HUDEP-2 (cell line): Measurements from ENCODE around the gene TLK2.
"Not testable (repeated sequence)": the region's sequence is repeated elsewhere in the genome, so short reads cannot be mapped to it uniquely, and the experiment has no call there.

Experiments
- DNase-seq, 76 experiments: peaks; one replicate each; lab custom pipeline; 2025; ENCODE audit not compliant: unreplicated experiment in 76 of 76; lab: John Stamatoyannopoulos, UW

The TLK2 gene

GRCh38 chr17:62596662-62597061, 118.0 kb downstream of the TLK2 start:
- no peak for DNase-seq

- DNase-seq = no peak
These were observed 118.5 kb downstream of the TLK2 start for GRCh38 chr17:62597150-62597549.

- no peak for DNase-seq
These were observed 119.3 kb downstream of the TLK2 start for GRCh38 chr17:62597920-62598319.

- no peak for DNase-seq
These were observed 121.5 kb downstream of the TLK2 start for GRCh38 chr17:62599964-62600657.

- no peak for DNase-seq
These were observed 122.2 kb downstream of the TLK2 start for GRCh38 chr17:62600805-62601204.

- DNase-seq = no peak
These were observed 122.8 kb downstream of the TLK2 start for GRCh38 chr17:62601471-62601870.

GRCh38 chr17:62603783-62604182, 125.2 kb downstream of the TLK2 start:
- DNase-seq = not testable (repeated sequence)

GRCh38 chr17:62605588-62605987, 127.0 kb downstream of the TLK2 start:
- no peak for DNase-seq

GRCh38 chr17:62611292-62611691, 132.7 kb downstream of the TLK2 start:
- DNase-seq = no peak

GRCh38 chr17:62611728-62612127, 133.1 kb downstream of the TLK2 start:
- DNase-seq = no peak

GRCh38 chr17:62612289-62612688, 133.7 kb downstream of the TLK2 start:
- not testable (repeated sequence) for DNase-seq

GRCh38 chr17:62613095-62613494, 134.5 kb downstream of the TLK2 start:
- DNase-seq = not testable (repeated sequence)

GRCh38 chr17:62614142-62614541, 135.5 kb downstream of the TLK2 start:
- DNase-seq = no peak

GRCh38 chr17:62615503-62615902, 136.9 kb downstream of the TLK2 start:
- DNase-seq = no peak

GRCh38 chr17:62616993-62617893, 138.6 kb downstream of the TLK2 start:
- DNase-seq = no peak

- no peak for DNase-seq
These were observed 139.4 kb downstream of the TLK2 start for GRCh38 chr17:62617894-62618472.

GRCh38 chr17:62618647-62619416, 140.2 kb downstream of the TLK2 start:
- no peak for DNase-seq

GRCh38 chr17:62619417-62620155, 141.0 kb downstream of the TLK2 start:
- DNase-seq = no peak

GRCh38 chr17:62621223-62621622, 142.6 kb downstream of the TLK2 start:
- no peak for DNase-seq

GRCh38 chr17:62625184-62625869, 146.7 kb downstream of the TLK2 start:
- DNase-seq = no peak
